Esophagus squamous epithelium (tissue), 4 donors: ENCODE data around the gene ECT2L.

Source experiments
- CTCF ChIP-seq, 6 experiments: fragments of 450-650 bp in 4 of 6; fragments of 200-600 bp in 2 of 6; sonication (generic) in 2 of 6; IDR thresholded peaks; one replicate each; pipeline ENCODE4 v1.5.1; 2016 to 2019; ENCODE audit warnings: antibody characterized with exemption in 6 of 6, mild to moderate bottlenecking in 4 of 6, moderate library complexity in 4 of 6
- POLR2A ChIP-seq, 4 donors: fragments of 450-650 bp; IDR thresholded peaks; one replicate each; pipeline ENCODE4 v1.6.1; 2017; ENCODE audit warnings: antibody characterized with exemption in 4 of 4, mild to moderate bottlenecking in 4 of 4, moderate library complexity in 3 of 4

GRCh38 chr6:138782243-138782642 is 13.6 kb upstream of the ECT2L start:
- no peak for TF ChIP-seq POLR2A (IDR thresholded peaks at IDR 0.05)
- no peak for TF ChIP-seq CTCF (IDR thresholded peaks at IDR 0.05)
